NCI-H2029 (cell line): ENCODE results near the gene SEPTIN10.
"Not testable (repeated sequence)": the region's sequence is repeated elsewhere in the genome, so short reads cannot be mapped to it uniquely, and the experiment has no call there.

Experiments used
- DNase-seq: peaks from one replicate; lab custom pipeline; 2025; lab: John Stamatoyannopoulos, UW

SEPTIN10 gene

GRCh38 chr2:109601783-109602182, 12.0 kb downstream of the SEPTIN10 start:
- no peak for DNase-seq

DNA sequence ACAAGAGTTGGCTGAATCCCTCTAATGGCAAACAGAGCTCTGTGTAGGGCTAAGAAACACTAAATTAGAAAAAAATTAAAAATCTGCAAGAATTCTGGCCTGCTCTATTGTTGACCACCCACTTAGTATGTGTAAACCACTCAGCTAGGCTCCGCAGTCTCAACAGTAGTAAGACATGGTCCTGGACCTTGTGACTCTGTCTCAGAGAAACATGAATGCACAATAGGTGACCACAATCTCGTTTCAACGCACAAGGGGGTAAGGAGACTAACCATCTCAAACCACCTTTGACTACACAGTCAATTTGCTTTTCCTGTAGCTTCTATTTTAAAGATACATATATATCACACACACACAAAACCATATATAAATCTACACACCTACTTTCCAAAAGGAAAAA, 16.5 kb downstream of the SEPTIN10 start:
- DNase-seq: no peak

DNA sequence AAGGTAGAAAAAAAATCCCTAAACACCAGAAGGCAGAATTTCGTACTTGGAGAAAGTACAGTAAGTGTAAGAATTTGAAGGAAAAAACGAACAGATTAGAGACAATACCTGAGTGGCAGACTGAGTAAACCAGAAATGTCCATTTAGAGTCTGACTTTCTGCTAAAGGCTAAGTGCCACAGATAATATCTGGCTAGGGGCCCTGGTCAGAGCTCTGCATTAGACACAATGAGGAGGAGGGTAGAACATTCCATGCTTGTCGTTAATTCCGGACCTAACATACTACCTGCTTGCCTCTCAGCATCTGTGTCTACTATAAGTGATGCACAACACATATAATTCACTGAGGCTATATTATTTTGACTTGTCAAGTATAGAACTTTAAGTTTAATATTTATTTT, 18.1 kb downstream of the SEPTIN10 start:
- no peak for DNase-seq

- no peak for DNase-seq
Observed at GRCh38 chr2:109594246-109594885, 19.4 kb downstream of the SEPTIN10 start.

DNA sequence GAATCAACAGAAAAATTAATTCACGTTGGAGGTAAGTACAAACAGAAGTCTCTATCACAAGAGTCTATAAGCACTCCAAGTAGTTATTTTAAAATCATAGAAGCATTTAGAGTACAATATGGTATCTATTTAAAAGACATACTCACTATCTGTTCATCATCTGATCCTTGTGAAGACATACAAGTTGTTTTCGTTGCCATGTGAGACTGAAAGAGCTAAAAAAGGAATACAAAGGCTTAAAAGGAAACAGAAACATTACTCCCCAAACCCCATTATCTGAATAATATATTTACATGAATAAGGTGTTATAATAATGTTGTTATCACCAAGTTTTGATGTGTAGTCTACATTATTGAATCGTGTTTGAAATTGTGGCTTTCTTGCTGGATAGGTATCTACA, 20.9 kb downstream of the SEPTIN10 start:
- no peak for DNase-seq

DNA sequence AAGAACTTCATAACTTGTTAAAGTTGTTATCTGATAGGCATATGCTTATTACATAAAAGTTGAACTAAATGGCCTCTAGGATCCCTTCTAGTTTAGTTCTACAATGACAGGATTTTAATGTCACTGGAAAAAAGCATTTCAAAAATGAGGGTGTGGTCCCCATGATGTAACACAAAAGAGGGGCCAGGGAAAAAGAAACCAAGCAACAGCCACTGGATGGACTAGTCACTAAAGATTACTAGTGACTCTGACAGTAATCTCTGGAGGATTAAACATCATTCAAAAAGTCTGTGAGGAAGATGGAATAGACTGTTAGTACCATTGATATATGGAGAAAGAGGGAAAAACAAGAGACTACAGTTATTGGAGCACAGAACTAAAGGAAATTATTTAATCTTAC, 22.6 kb downstream of the SEPTIN10 start:
- no peak for DNase-seq

GRCh38 chr2:109586687-109587086, 27.1 kb downstream of the SEPTIN10 start:
- DNase-seq: no peak

GRCh38 chr2:109582928-109583895, 30.6 kb downstream of the SEPTIN10 start:
- DNase-seq: no peak

DNA sequence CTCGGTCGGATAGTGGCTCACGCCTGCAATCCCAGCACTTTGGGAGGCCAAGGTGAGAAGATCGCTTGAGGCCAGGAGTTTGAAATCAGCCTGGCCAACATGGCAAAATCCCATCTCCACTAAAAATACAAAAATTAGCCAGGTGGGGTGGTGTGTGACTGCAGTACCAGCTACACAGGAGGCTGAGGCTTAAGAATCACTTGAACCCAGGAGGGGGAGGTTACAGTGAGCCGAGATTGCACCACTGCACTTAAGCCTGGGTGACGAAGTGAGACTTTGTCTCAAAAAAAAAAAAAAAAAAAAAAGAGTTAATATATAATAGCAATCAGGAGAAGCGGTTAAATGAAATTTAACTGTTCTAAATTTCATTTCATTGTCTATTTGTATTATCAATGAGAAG, 36.1 kb downstream of the SEPTIN10 start:
- not testable (repeated sequence) for DNase-seq

DNA sequence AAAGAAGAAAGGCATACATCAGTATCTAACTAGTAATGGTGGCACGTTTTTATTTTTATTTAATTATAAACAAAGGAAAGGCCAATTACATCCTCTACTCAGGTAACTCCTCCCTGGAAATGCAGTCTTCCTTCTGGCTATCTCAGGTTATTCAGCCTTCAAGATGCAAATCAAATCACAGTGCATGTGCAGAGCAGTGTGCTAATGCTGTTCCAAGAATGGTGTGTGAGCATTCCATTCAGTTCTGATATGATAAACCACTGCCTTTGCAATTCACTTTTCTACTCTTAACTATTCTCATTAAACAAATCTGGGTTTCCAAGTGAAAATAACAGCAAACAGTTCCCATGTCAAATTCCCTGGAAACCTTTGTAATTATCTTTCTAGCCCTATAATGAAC, 38.4 kb downstream of the SEPTIN10 start:
- no peak for DNase-seq

- DNase-seq: no peak
Observed at GRCh38 chr2:109563980-109564550, 49.7 kb downstream of the SEPTIN10 start.

GRCh38 chr2:109563288-109563687, 50.5 kb downstream of the SEPTIN10 start:
- DNase-seq: no peak

DNA sequence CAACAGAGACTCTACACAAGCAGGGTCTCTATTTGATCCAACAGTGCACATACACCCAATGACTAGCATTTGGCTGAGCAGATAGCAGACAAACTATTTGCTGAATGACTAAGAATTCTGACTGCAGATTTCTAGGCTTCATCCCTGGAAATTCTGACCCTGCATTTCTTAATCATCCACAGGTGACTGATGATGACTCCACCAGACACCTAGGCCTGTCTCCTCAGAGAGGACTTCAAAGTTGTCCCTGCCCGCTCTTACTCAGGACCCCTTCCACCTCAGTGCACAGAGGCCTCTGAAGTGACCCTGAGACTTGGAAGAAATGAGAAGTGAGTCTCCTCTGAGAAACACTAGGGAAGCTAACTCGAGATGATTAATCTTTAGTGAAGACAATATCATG, 51.3 kb downstream of the SEPTIN10 start:
- no peak for DNase-seq

DNA sequence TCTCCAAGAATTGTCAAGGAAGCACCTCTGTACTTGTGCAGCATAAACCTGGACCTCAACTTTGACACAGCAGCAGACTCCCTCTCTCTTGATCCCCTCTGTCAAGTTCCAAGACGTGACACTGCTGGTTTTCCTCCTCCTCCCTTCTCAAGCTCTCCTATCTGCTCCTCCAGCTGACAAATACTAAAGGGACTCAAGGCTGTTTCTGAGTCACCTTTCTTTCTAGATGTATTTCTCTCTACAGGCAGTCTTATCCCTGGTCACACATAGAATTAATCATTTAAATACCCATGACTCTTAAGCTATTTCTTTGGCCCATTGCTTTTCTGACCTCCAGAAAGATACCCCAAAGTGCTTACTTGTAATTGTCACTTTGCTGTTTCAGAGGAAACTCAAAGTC, 53.5 kb downstream of the SEPTIN10 start:
- no peak for DNase-seq

DNA sequence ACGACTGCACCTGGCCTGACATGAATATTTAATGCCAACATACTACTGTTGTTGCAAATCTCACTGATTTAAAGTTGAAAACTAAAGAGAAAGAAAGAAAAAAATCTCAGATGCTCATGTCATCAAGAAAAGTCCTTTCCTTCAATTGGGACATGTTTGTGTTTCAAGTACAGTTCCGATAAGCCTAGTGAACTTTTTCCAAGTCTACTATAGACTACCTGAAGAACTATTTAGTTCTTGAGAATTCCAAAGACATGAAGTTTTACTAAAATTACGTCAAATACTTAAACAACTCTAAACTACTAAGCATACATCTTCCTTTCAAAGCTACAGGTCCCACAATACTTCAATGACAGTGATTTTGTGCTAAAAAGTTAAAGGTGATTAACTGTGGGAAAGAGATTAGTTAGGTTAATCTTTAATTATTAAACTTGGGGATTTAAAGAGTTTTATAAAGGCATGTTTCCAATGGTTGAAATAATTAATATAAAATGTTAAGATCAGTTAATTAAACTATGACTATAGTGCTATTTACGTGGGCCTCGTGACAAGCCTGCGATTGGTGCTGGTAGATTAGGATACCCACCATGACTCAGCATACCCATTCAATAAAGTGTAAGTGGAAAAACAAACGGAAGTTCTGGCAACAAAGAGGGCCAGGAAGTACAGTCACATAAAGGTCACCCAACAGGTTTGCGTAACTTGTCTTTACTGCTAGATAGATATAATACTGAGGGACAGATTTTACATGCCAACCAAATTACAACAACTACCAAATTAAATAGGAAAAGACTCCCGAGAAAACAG, 55.5 kb downstream of the SEPTIN10 start:
- no peak for DNase-seq

DNA sequence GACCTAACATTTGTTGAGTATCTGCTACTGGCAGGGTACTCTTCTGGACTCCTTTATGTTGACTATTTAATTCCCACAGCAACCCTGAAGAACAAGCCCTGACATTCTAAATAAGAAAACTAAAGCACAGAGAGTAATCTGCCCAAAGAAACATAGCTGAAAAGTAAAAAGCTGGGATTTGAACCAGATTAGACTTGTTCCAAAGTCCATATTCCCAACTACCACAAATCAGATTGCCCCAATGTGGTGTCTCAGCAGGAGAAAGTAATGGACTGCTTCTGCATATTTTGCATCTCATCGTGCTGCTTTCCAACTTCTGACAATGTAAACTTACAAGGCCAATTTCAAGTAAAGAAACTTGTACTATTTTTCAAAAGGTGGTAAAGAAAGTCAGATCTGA, 56.5 kb downstream of the SEPTIN10 start:
- no peak for DNase-seq

DNA sequence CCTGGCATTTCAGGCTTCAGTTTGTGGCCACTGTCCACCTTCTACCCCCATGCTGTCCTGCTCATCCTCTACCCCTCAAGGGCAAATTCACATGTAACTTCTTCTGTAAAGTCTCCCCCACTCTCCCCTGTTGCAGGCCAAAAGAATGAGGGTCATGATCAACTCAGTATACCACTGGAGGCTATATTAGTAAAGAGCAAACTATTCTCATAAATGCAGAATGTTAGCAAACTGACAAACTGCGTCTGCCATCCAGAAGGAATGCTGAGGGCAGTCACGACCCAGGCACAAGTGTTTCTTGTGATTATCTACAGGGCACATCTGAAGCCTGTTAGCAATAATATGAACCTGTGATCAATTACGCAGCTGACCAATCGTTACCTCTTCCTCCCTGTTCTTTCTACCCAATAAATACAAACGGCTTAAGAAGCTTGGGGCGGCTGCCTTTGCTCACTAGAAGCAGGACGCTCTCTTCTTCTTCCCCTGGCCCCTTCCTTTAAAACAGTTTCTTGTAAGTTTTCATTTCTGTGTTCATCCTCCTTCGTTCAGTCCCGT, 58.3 kb downstream of the SEPTIN10 start:
- DNase-seq: no peak

DNA sequence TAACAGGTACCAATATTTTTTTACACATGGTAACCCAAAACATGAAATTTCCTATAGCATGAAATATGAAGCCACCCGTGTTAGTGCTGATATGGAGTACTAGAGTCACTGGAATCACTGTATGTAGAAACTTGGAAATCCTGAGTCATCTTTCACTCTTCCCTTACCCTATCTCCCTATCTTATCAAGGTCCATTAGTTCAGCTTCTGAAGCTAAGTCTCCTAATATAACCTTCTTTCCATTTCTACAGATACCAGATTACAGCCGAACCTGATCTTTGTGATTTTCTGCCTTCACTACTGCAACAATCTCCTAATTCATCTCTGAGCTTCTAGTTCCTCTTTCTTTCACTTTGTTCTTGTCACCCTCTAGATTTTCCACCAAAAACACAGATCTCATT, 59.0 kb downstream of the SEPTIN10 start:
- DNase-seq: no peak

DNA sequence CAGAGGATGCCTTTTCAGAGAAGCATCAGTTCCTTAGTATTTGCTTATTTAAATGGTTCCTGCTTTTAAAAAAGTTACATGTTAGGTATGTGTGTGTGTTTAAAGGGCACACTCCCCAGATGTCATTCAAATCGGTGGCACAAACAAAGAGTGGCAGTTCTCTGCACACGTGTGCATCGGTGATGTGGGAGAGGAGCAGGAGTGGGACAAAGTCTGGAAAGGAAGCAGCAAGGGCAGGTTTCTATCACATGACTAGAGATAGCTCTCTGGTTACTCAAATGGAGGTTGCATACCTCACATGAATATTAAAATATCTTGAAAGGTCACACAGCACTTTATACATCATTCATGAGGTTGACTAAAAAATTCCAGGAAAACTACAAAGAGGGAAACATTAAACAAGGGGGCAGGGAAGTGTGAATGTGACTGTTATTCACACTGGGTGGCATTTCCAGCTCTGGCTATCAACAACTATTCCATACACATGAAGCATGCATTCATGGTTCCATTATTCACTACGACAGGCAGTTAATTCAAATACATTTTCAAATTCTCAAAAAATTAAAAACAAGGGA, 64.7 kb downstream of the SEPTIN10 start:
- DNase-seq: no peak

DNA sequence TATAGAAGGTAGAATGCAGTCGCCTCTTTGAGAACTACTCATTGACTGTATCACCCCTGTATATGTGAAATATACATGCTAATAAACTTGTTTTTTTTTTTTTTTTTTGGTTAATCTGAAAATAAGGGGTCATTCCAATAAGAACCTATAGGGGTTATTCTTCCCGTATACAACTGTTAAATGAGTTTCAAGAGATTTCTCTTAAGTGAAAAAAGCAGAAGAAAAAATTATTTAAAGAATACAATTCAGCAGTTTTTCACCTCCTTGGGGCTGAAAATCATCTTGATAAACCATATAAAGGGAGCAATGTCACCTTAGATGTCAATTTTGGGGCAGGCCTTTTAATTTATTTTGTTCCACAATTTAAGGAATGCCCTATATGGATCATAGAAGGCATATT, 66.5 kb downstream of the SEPTIN10 start:
- DNase-seq: no peak
